GM12878 (cell line): Measurements from ENCODE around the gene SP110.

ENCODE experiments used
- ETV6 ChIP-seq, 2 experiments: fragments of 450-650 bp in 1 of 2; IDR thresholded peaks in 1 of 2; conservative IDR thresholded peaks in 1 of 2; 2 replicates each; pipeline ENCODE4 v1.6.1; 2014; ENCODE audit warnings: antibody characterized with exemption in 1 of 2, borderline replicate concordance in 1 of 2, low read depth in 1 of 2, mild to moderate bottlenecking in 1 of 2, moderate library complexity in 1 of 2
- HDAC2 ChIP-seq: fragments of 200-600 bp; sonication (generic); IDR thresholded peaks from 2 replicates; pipeline ENCODE4 v1.6.1; 2017
- LARP7 ChIP-seq: fragments of 450-650 bp; IDR thresholded peaks from 2 replicates; pipeline ENCODE4 v1.6.1; 2017; ENCODE audit warnings: mild to moderate bottlenecking
- MTA3 ChIP-seq: IDR thresholded peaks from 2 replicates; pipeline ENCODE4 v1.6.1; 2012; ENCODE audit warnings: low read length, inconsistent platforms, borderline replicate concordance
- NRF1 ChIP-seq: conservative IDR thresholded peaks from 2 replicates; pipeline ENCODE4 v1.6.1; 2011; ENCODE audit warnings: mild to moderate bottlenecking, low read depth, low read length, improper control_type of control experiment
- PAX8 ChIP-seq: fragments of 450-650 bp; IDR thresholded peaks from 2 replicates; pipeline ENCODE4 v1.6.1; 2017; ENCODE audit warnings: mild to moderate bottlenecking, moderate library complexity
- POLR2A ChIP-seq: IDR thresholded peaks from 2 replicates; pipeline ENCODE4 v1.6.1; 2011; ENCODE audit warnings: low read depth, mild to moderate bottlenecking, low read length
- RCOR1 ChIP-seq: conservative IDR thresholded peaks from 2 replicates; pipeline ENCODE4 v1.6.1; 2012; ENCODE audit warnings: low read depth, low read length, improper control_type of control experiment
- TARDBP ChIP-seq: IDR thresholded peaks from 2 replicates; pipeline ENCODE4 v1.6.1; 2016; ENCODE audit warnings: borderline replicate concordance
- YY1 ChIP-seq: IDR thresholded peaks from 2 replicates; pipeline ENCODE4 v1.6.1; 2011; ENCODE audit warnings: low read depth, mild to moderate bottlenecking, low read length
- TF ChIP-seq, protein P1 (sequence below), 3 experiments: IDR thresholded peaks in 2 of 3; conservative IDR thresholded peaks in 1 of 3; 2 replicates each; pipeline ENCODE4 v1.5.1; 2011; ENCODE audit warnings: low read depth in 3 of 3, low read length in 3 of 3, mild to moderate bottlenecking in 3 of 3, control low read depth in 2 of 3, moderate library complexity in 2 of 3, inconsistent platforms in 1 of 3, mixed read lengths in 1 of 3; ENCODE audit not compliant: control insufficient read depth in 2 of 3, insufficient read depth in 1 of 3; ENCODE audit errors: extremely low read depth in 1 of 3
- TF ChIP-seq, protein P2 (sequence below): IDR thresholded peaks from 2 replicates; pipeline ENCODE4 v1.6.1; 2011; ENCODE audit warnings: borderline replicate concordance, low read depth, mild to moderate bottlenecking, moderate library complexity, mixed read lengths, low read length; ENCODE audit not compliant: insufficient read depth; ENCODE audit errors: extremely low read length

- TF ChIP-seq HDAC2 (no peak), NRF1 (no peak), YY1 (no peak), POLR2A (no peak), RCOR1 (no peak), PAX8 (no peak), LARP7 (no peak), TARDBP (no peak), MTA3 (no peak), ETV6 (conservative IDR thresholded peaks at IDR 0.05 in 1 of 2, IDR thresholded peaks at IDR 0.05 in 1 of 2; ENCODE audit: borderline replicate concordance in 1 of 2, low read depth in 1 of 2) (no peak)
- TF ChIP-seq, protein P1, sequence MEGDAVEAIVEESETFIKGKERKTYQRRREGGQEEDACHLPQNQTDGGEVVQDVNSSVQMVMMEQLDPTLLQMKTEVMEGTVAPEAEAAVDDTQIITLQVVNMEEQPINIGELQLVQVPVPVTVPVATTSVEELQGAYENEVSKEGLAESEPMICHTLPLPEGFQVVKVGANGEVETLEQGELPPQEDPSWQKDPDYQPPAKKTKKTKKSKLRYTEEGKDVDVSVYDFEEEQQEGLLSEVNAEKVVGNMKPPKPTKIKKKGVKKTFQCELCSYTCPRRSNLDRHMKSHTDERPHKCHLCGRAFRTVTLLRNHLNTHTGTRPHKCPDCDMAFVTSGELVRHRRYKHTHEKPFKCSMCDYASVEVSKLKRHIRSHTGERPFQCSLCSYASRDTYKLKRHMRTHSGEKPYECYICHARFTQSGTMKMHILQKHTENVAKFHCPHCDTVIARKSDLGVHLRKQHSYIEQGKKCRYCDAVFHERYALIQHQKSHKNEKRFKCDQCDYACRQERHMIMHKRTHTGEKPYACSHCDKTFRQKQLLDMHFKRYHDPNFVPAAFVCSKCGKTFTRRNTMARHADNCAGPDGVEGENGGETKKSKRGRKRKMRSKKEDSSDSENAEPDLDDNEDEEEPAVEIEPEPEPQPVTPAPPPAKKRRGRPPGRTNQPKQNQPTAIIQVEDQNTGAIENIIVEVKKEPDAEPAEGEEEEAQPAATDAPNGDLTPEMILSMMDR (IDR thresholded peaks at IDR 0.05 in 2 of 3, conservative IDR thresholded peaks at IDR 0.05 in 1 of 3; ENCODE audit: control insufficient read depth in 2 of 3, extremely low read depth in 1 of 3, insufficient read depth in 1 of 3, low read depth in 3 of 3, low read length in 3 of 3), result no peak
- TF ChIP-seq, protein P2, sequence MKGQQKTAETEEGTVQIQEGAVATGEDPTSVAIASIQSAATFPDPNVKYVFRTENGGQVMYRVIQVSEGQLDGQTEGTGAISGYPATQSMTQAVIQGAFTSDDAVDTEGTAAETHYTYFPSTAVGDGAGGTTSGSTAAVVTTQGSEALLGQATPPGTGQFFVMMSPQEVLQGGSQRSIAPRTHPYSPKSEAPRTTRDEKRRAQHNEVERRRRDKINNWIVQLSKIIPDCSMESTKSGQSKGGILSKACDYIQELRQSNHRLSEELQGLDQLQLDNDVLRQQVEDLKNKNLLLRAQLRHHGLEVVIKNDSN, result no peak
Measured at GRCh38 chr2:230128623-230129342, 91.0 kb downstream of the SP110 start.
